HG03354 (cell line): ENCODE measurements around the gene ADAMTSL5.
"Not testable (repeated sequence)": the region's sequence is repeated elsewhere in the genome, so short reads cannot be mapped to it uniquely, and the experiment has no call there.

ENCODE experiments used
- ATAC-seq: cut with Tn5 transposase; IDR thresholded peaks from one replicate; pipeline ENCODE4 v1.9.1; 2021; ENCODE audit warnings: mild to moderate bottlenecking; ENCODE audit not compliant: unreplicated experiment, poor library complexity, severe bottlenecking

The ADAMTSL5 gene

GRCh38 chr19:1512671-1513498 is at the start of gene ADAMTSL5:
TSS of gene ADAMTSL5 (minus strand) at chr19:1513019. CDS start at chr19:1510943, 2,076 bp downstream.
- ATAC-seq = no peak

- no peak for ATAC-seq
These were observed 48.5 kb upstream of the ADAMTSL5 start for GRCh38 chr19:1561236-1561842.

DNA sequence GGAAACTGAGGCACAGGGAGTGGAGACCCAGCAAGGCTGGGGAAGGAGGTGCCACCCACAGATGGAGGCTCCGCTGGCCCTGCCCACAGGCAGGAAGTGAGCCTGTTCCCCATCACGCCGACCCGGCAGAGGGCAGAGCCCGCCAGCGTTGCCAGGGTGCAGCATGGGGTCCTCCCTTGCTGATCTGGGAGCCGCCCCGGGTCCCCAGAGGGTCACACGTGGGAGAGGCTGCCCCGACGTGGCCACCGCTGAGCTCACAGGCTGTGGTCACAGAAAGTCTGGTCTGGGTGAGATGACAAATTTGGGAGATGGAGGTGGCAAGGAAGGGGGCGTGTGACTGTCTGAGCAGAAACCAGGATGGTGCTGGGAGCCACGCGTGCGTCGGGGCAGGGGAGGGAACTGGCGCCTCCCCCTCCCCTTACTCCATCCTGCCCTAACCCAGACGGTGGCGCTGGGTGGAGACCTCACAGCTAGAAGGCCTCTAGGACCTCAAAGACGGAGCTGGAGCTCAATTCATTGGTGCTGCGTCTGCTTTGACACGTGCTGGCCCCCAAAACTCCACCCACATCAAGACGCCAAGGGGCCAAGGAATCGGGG is 47.6 kb upstream of the ADAMTSL5 start:
- ATAC-seq = no peak

DNA sequence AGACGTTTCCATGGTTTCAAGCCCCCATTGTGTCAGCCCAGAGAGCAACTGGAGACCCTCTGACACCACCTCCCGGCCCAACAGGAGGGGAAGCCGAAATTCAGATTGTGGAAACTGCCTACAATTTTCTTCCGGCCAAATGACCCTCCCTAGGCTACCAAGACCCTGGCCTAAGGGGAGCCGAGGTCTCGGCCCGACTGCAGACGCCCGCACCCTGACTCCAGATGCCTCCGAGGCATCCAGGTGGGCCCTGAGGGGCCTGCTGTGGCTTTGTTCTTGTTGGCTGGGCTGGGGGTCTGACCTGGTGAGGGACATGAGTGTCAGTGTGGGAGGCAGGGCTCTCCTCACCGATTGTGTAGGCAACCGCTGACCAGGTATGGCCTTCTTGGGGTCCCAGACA is 45.7 kb upstream of the ADAMTSL5 start:
- ATAC-seq = no peak

DNA sequence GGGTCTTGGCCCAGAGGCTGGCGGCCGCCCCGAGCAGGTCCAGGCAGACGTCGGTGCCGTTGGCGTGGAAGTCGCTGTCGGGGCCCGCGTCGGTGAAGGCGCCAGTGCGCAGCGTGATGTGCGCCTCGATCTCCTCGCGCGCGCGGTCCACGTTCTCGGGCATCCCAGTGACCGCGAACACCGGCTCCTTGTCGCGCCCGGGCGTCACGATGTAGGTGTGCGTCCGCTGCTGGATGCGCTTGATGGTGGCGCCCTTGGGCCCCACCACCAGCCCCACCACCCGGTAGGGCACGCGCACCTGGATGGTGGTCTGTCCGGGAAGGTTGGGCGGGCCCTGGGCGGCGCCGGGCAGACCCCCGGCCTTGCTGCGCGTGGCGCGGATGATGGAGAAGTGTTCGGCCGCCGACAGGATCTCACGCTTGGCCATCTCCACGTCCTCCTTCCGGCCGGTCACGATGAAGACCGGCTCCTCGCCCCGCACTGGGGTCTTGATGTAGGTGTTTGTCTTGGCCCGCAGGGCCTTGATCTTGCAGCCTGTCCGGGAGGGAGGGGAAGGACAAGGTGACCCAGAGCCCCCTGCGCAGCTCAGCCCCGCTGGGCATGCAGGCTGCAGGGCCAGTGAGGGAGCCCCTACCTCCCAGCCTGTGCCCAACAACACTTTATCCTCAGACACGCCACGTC is 43.7 kb upstream of the ADAMTSL5 start:
- ATAC-seq = no peak

GRCh38 chr19:1555487-1556389 is 42.9 kb upstream of the ADAMTSL5 start:
- no peak for ATAC-seq

GRCh38 chr19:1554968-1555367 is 42.1 kb upstream of the ADAMTSL5 start:
- ATAC-seq = no peak

- ATAC-seq = no peak
These were observed 40.6 kb upstream of the ADAMTSL5 start for GRCh38 chr19:1553415-1553814.

- ATAC-seq = no peak
These were observed 38.5 kb upstream of the ADAMTSL5 start for GRCh38 chr19:1551068-1552040.

- ATAC-seq = no peak
These were observed 36.6 kb upstream of the ADAMTSL5 start for GRCh38 chr19:1549332-1549945.

DNA sequence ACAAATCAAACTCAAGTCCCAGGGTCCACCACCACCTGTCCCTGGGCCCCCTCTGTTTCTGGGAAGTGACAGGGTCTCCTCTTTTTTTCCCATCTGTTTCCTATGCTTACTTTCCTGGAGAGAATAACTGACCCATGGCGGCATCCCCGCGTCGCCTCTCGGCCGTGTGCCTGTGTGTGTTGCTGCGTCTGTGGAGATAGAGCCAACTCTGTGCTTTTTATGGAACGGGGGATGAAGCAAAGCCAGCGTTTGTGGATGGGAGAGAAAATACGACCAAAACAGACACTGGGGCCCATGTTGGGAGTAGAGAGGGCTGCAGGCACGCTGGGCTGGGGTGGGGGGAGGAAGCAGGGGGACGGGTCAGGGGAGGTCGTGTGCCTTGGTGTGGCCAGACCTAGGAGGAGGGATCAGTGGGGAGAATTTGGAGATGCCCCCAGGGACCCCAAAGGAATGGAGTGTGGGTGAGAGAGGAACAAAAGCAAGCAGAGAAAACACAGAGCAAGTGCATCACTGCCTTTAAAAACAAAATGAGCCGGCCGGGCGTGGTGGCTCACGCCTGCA is 27.6 kb upstream of the ADAMTSL5 start:
- no peak for ATAC-seq

- not testable (repeated sequence) for ATAC-seq
These were observed 26.9 kb upstream of the ADAMTSL5 start for GRCh38 chr19:1539749-1540148.

- ATAC-seq = no peak
These were observed 26.2 kb upstream of the ADAMTSL5 start for GRCh38 chr19:1538978-1539377.

DNA sequence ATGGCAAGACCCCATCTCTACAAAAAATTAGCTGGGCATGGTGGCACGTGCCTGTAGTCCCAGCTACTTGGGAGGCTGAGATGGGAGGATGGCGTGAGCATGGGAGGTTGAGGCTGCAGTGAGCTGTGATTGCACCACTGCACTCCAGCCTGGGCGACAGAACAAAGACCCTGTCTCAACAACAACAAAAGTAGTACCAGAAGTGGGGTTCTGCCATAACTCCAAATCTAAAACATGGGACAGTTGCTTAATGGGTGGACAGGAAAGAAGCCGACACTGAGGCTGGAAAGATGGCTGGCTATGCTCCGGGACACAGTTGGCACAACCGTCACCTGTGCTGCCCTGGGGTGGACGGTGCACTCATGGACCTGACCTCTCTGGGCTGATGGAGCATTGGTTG is 22.9 kb upstream of the ADAMTSL5 start:
- not testable (repeated sequence) for ATAC-seq

DNA sequence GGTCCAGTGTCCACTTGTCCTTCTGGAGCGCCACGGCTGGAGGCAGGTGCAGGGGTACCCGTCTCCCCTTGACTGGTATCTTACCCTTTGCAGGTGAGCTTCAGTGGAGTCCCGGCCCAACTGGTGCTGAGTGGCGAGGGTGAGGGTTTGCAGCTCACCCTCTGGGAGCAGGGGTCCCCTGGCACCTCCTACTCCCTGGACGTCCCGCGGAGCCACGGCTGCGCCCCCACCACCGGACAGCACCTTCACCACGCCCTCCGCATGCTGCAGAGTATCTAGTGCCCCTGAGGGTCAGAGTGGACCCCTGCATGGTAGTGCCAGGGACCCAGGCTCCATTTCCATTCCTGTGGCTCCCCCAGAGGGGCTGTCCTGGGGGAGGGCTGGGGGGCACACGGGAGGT is 22.2 kb upstream of the ADAMTSL5 start:
- no peak for ATAC-seq

GRCh38 chr19:1533510-1534150 is 20.8 kb upstream of the ADAMTSL5 start:
- no peak for ATAC-seq

- no peak for ATAC-seq
These were observed 19.2 kb upstream of the ADAMTSL5 start for GRCh38 chr19:1532003-1532402.
